K562 (cell line): ENCODE data around the gene PACSIN2. TPM values are rescaled to one million over a fixed set of nuclear protein-coding genes. Genes with fewer than 3 reads are reported as not detected.

ENCODE experiments used
- E2F8 ChIP-seq: fragments of 450-650 bp; IDR thresholded peaks from 2 replicates; pipeline ENCODE4 v1.7.1; 2018; ENCODE audit warnings: mild to moderate bottlenecking, low read depth; ENCODE audit not compliant: partially characterized antibody
- GATA2 ChIP-seq: sonication (generic); formaldehyde crosslinking; IDR thresholded peaks from 2 replicates; pipeline ENCODE4 v1.4.0; 2020; ENCODE audit warnings: mild to moderate bottlenecking, missing genetic modification reagents
- GATAD2A ChIP-seq: fragments of 450-650 bp; IDR thresholded peaks from 2 replicates; pipeline ENCODE4 v1.6.1; 2017
- NR0B1 ChIP-seq: fragments of 450-650 bp; IDR thresholded peaks from one replicate; pipeline ENCODE4 v1.6.1; 2018; ENCODE audit warnings: mild to moderate bottlenecking, moderate library complexity; ENCODE audit not compliant: partially characterized antibody
- RERE ChIP-seq: sonication (generic); formaldehyde crosslinking; IDR thresholded peaks from 2 replicates; pipeline ENCODE4 v1.8.0; 2023; ENCODE audit warnings: missing genetic modification reagents, mild to moderate bottlenecking, borderline replicate concordance
- SRSF1 ChIP-seq: fragments of 200-400 bp; formaldehyde crosslinking; IDR thresholded peaks from 2 replicates; pipeline ENCODE4 v1.6.1; 2017; ENCODE audit warnings: mild to moderate bottlenecking, low read depth, low read length, moderate library complexity
- TOE1 ChIP-seq, 2 experiments: fragments of 450-650 bp in 1 of 2; sonication (generic) in 1 of 2; formaldehyde crosslinking in 1 of 2; IDR thresholded peaks; 2 replicates each; pipeline versions ENCODE4 v1.7.1 to v1.8.0; 2016 to 2022; ENCODE audit warnings: borderline replicate concordance in 2 of 2, mild to moderate bottlenecking in 2 of 2, antibody characterized with exemption in 1 of 2, inconsistent platforms in 1 of 2, low read depth in 1 of 2, missing genetic modification reagents in 1 of 2, moderate library complexity in 1 of 2
- TRIM25 ChIP-seq: fragments of 450-650 bp; IDR thresholded peaks from 2 replicates; pipeline ENCODE4 v1.7.0; 2016; ENCODE audit warnings: borderline replicate concordance
- ZBTB33 ChIP-seq: sonication (generic); formaldehyde crosslinking; IDR thresholded peaks from 2 replicates; pipeline ENCODE4 v1.8.1; 2023; ENCODE audit warnings: mild to moderate bottlenecking, missing genetic modification reagents
- ZNF324 ChIP-seq: fragments of 250-450 bp; sonication (Bioruptor Pico); IDR thresholded peaks from 2 replicates; pipeline ENCODE4 v1.4.0; 2020; ENCODE audit warnings: mild to moderate bottlenecking
- ZNF445 ChIP-seq: fragments of 250-450 bp; sonication (Bioruptor Pico); IDR thresholded peaks from 2 replicates; pipeline ENCODE4 v1.4.0; 2020; ENCODE audit warnings: low read depth, mild to moderate bottlenecking, moderate library complexity
- polyA plus RNA-seq, 8 experiments: library from polyadenylated mRNA; depleted of rRNA in 4 of 8; stranded (reverse) in 5 of 8; unstranded in 3 of 8; fragments of >200 nt; fragmentation: Nextera tagmentation in 2 of 8; fragmentation: Illumina TruSeq in 1 of 8; extraction: Ambion mirVana in 2 of 8; extraction: Trizol in 1 of 8; gene quantifications; 2 replicates each; pipeline versions ENCODE4 v1.2.1 to v1.2.3, GENCODE V29; 2011 to 2014; ENCODE audit warnings: inconsistent platforms in 1 of 8, missing spikeins in 1 of 8
- total RNA-seq, 7 experiments: library from RNA; depleted of rRNA in 6 of 7; stranded (reverse); fragments of >200 nt in 6 of 7; fragmentation: Illumina TruSeq in 2 of 7; extraction: Trizol in 2 of 7; gene quantifications; 2 replicates each; pipeline versions ENCODE4 v1.2.1 to v1.2.3, GENCODE V29; 2011 to 2021; ENCODE audit warnings: low replicate concordance in 1 of 7

The PACSIN2 gene
- total and polyA plus RNA-seq, 9 of the 15 experiments (the other 6 are each of a cell fraction or from before 2014, with no cell fraction given): 0.45 to 45.1 (median 23.9) TPM

- TF ChIP-seq TRIM25: no peak
- TF ChIP-seq ZNF324: no peak
- no peak for TF ChIP-seq RERE
- no peak for TF ChIP-seq SRSF1
- no peak for TF ChIP-seq E2F8
- TF ChIP-seq GATAD2A: no peak
- TF ChIP-seq TOE1 (IDR thresholded peaks at IDR 0.05; ENCODE audit: borderline replicate concordance): no peak
- no peak for TF ChIP-seq TOE1 (CRISPR knock-in tag; IDR thresholded peaks at IDR 0.05; ENCODE audit: borderline replicate concordance, low read depth)
- no peak for TF ChIP-seq GATA2 (CRISPR knock-in tag)
- TF ChIP-seq NR0B1: no peak
- TF ChIP-seq ZBTB33 (CRISPR knock-in tag): peak; percentile 98
- no peak for TF ChIP-seq ZNF445 (CRISPR knock-in tag)
These were observed 157.9 kb downstream of the PACSIN2 start, which contains the start of gene ARFGAP3 (continued) for GRCh38 chr22:42856865-42857704.
